Amniotic stem cell (primary cell): ENCODE results near the gene TAS2R3.
"Not testable (repeated sequence)": the region's sequence is repeated elsewhere in the genome, so short reads cannot be mapped to it uniquely, and the experiment has no call there.

Source experiments
- DNase-seq: peaks from one replicate; lab custom pipeline; 2025; lab: John Stamatoyannopoulos, UW

Gene TAS2R3, protein sequence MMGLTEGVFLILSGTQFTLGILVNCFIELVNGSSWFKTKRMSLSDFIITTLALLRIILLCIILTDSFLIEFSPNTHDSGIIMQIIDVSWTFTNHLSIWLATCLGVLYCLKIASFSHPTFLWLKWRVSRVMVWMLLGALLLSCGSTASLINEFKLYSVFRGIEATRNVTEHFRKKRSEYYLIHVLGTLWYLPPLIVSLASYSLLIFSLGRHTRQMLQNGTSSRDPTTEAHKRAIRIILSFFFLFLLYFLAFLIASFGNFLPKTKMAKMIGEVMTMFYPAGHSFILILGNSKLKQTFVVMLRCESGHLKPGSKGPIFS

GRCh38 chr7:141763797-141764196, at the start of gene TAS2R3:
Gene TAS2R3, plus strand, starts transcription at chr7:141764097. Its CDS starts 62 bp downstream, at chr7:141764159.
- no peak for DNase-seq

DNA sequence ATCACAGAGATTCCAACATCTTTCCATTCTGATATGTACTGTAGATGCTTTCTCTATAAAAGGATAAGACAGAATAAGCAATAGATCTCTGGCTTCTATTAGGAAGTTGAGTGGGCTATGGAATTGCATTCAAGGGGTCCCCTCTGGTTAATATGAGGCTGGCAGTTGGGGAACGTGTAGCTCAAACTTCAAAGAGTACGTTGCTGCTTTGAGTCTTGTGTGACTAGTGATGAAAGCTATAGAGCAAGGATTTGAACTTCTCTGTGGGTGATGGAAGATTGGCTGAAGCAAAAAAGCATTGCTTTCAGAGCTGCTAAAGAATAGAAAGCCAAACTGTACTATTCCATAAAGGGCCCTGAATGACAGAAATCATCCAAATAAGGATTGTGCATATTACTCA, 49.3 kb upstream of the TAS2R3 start:
- no peak for DNase-seq

GRCh38 chr7:141715018-141715417, 48.9 kb upstream of the TAS2R3 start:
- no peak for DNase-seq

GRCh38 chr7:141715794-141716689, 47.9 kb upstream of the TAS2R3 start:
- DNase-seq = no peak

DNA sequence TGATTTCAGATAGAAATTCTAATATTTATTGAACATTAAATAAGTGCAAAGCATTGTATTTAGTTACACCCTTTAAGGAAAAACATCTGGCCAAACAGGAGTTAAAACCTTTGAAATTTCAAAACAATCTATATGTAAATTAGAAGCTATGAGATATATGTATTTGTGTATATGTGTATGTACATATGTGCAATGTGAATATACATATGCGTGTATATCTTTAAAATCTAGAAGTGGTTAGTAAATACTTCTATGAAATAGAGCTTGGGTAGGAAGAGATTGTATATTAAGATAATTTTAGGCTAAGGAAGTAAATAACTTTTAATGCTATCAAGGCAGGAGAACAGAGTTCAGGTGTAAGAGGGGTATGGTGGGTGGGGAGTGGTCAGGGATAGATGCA, 46.4 kb upstream of the TAS2R3 start:
- DNase-seq = no peak

DNA sequence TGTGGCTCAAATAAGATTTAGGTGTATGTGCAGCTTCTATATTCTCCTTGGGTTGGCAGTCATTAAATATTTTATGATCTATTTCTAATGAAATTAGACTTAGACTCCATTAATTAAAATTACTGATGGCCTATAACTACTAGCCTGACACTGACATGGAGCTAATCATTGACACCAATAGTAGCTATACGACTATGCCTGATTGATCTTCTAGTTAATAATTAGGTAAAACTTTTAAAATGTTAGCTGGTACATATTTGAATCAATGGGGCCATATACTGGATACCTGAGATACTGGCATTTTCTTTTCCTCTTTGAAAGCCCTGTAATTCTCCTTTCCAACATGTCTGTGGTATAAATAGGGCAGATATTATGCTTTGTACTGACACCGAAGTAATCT, 41.4 kb upstream of the TAS2R3 start:
- DNase-seq = no peak

- DNase-seq = no peak
Measured at GRCh38 chr7:141729020-141729419, 34.9 kb upstream of the TAS2R3 start.

DNA sequence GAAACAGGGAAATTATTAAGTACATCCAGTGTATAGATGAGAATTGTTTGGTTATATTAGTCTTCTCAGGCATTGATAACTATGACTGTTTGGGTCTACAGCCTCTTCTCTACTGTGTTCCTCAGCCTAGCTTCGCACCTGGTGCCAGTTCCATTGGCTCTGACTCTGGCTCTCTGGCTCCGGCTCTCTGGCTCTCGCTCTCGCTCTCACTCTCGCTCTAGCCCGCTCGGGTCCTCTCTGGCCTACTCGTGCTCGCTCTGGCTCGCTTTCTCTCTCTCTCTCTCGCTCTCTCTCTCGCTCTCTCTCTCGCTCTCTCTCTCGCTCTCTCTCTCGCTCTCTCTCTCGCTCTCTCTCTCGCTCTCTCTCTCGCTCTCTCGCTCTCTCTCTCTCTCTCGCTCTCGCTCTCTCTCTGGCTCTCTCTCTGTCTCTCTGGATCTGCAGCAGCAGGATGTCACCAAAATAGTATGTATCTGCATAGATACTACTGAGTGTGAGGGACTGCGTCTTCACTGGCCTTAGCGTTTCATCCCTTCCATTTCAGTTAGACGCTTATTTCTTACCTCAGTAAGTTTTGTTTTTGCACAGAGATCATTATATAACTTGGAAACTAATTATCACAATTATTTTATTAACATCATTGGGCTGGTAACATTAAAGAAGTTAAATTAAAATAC, 32.3 kb upstream of the TAS2R3 start:
- DNase-seq = no peak

DNA sequence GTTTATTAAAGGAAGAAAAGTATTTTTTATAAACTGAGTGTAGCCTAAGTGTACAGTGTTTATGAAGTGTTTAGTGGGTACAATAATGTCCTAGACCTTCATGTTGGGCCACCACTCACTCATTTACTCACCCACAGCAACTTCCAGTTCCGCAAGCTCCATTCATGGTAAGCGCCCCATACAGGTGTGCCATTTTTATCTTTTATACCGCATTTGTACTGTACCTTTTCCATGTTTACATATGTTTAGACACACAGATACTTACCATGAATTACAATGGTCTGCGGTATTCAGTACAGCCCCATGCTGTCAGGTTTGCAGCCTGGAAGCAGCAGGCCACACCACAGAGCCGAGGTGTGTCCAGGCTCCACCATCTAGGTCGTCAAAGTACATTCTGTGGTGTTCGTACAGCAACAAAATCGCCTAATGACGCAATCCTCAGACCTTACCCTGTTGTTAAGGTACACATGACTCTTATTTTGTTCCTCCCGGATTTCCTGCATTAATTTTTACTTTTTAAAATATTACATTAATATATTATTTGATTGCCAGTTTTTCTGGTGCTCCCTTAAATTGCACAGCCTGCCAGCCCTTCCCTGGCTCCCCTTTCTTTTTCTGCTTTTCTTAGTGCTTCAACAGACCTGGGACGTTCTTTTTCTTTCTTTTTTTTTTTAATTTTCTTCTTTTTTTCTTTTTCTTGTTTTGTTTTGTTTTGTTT, 26.6 kb upstream of the TAS2R3 start:
- DNase-seq = no peak

GRCh38 chr7:141737836-141738591, 25.9 kb upstream of the TAS2R3 start, which contains the start of gene SSBP1:
Gene SSBP1, plus strand, starts transcription at chr7:141738358. Its CDS starts 809 bp downstream, at chr7:141739167.
- peak; percentile 94 for DNase-seq

DNA sequence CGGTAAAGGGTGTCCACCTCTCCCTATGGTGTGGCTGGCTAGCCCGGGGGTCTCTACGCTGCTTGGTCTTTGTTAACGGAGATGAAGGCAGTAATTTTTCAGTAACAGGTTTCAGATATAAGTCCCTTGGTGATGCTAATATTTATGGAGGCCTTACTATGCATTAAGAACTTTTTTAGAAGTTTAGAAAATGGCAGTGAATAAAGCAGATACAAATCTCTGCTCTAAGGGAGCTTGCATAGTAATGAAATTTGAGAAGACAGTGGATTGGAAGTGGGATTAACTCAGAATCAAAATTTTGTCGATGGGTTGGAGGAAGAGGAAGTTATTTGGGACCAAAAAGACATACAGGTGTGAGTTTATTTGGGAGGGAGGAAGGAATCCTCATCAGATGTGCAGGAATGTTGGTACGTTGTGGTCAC, 25.3 kb upstream of the TAS2R3 start:
- no peak for DNase-seq

DNA sequence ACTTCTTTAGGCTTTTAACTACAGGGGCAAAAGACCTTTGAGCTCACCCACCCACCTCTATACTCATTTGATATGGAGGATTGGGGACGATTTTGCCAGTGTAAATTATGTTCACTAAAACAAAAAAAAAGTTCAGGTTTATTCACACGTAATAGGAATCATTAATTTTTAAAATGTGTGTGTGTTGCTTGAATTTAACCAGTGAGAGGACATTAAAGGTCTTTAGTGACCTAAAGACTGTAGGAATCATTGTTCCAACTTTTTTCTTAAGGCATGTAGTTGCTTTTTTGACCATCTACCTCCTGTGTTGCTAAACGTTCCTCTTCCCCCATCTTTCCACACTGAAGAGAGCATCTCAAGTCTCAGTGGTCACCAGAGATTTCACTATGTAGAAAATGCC, 24.6 kb upstream of the TAS2R3 start:
- no peak for DNase-seq

DNA sequence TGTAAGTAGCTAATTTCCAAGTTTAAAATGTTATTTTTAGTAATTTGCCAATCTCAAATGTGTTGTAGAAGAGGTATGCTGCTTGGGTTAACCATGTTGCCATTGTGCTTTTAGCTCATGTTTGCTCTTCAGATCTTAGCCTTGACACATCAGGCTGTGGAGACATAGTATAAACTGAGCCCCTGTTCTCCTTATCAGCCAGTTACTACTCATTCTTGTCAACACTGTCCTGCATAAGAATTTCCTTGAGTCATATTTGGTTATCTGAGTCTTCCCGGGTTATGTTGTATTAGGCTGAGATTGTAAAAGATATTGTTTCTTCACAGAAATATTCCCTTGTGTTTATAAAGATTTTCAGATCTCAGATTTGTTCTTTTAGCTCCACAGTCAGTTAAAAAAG, 21.7 kb upstream of the TAS2R3 start:
- no peak for DNase-seq

DNA sequence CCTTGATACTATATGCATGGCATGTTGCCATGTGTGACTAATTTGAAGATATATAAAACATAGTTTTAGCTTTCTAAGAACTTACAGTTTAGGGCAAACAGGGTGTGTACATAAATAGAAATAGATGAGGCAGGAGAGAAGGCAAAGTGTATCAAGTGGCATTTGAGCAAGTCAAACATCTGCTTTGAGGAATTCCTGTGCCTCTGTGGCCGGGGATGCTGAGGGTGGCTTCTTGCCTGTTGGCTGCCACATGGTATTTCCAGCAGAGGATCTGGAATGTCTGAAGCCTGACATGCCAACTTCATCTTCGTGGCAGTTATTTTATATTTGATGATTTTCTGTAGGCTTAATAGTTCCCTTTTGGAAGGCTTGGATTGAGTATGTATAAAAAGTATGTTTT, 19.8 kb upstream of the TAS2R3 start:
- DNase-seq = no peak

GRCh38 chr7:141748396-141748795, 15.5 kb upstream of the TAS2R3 start:
- no peak for DNase-seq

GRCh38 chr7:141751904-141752303, 12.0 kb upstream of the TAS2R3 start:
- not testable (repeated sequence) for DNase-seq

DNA sequence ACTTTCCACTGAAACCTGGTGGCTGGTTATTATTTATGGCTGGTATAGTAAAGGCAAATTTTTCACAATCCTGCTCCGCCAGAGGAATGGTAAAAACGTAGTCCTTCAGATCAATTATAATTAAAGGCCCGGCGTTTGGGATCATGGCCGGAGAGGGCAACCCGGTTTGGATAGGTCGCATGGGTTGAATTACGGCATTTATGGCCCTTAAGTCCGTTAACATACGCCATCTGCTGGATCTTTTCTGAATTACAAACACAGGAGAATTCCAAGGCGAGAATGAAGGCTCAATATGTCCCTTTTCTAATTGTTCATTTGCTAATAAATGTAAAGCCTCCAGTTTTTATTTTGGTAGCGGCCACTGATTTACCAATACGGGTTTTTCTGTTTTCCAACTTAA, 11.3 kb upstream of the TAS2R3 start:
- no peak for DNase-seq

GRCh38 chr7:141754939-141755338, 9.0 kb upstream of the TAS2R3 start:
- no peak for DNase-seq

DNA sequence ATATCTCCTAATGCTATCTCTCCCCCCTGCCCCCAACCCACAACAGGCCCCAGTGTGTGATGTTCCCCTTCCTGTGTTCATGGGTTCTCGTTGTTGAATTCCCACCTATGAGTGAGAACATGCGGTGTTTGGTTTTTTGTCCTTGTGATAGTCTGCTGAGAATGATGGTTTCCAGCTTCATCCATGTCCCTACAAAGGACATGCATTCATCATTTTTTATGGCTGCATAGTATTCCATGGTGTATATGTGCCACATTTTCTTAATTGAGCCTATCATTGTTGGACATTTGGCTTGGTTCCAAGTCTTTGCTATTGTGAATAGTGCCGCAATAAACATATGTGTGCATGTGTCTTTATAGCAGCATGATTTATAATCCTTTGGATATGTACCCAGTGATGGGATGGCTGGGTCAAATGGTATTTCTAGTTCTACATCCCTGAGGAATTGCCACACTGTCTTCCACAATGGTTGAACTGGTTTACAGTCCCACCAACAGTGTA, 6.2 kb downstream of the TAS2R3 start:
- not testable (repeated sequence) for DNase-seq

DNA sequence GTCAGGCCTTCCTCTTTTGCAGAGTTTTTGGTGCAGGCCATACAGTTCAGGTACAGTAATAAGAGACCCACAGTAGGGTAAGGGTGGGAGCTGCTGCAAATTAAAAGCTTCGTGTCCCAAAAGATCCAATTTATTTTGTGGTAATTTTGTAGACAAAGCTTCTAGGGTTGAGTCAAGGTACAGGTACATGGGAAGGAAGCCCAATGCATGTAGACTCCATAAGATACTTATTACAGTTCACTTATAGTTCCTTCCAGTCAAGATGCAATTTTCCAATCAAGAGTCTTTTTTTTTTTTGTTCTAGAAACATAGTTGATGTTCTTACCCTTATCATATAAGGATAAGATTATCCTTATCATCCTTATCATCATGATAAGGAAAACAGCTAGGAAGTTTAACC, 12.5 kb downstream of the TAS2R3 start, which contains the start of gene TAS2R4:
Gene TAS2R4 (plus strand): TSS at position 301 of the 400 bp plus-strand sequence. CDS start 1,815 bp downstream, outside the sequence.
- no peak for DNase-seq
